Activated T-cell treated with anti-CD3 and anti-CD28 coated beads, Interleukin-2, amount 50 U/mL, for 24 hours (primary cell): ENCODE results near the gene ACTMAP.
"Not testable (repeated sequence)": the region's sequence is repeated elsewhere in the genome, so short reads cannot be mapped to it uniquely, and the experiment has no call there.

Source experiments
- DNase-seq: peaks from one replicate; pipeline ENCODE4 v3.0.0-alpha.2; 2020
- H3K27ac Mint-ChIP-seq: 2 replicates; pipeline ENCODE4 v1.8.0; 2020; ENCODE audit warnings: mild to moderate bottlenecking, mixed read lengths
- H3K27me3 Mint-ChIP-seq: 2 replicates; pipeline ENCODE4 v1.8.0; 2020; ENCODE audit warnings: mixed read lengths
- H3K36me3 Mint-ChIP-seq: 2 replicates; pipeline ENCODE4 v1.8.0; 2020; ENCODE audit warnings: low read depth, mixed read lengths
- H3K4me1 Mint-ChIP-seq: 2 replicates; pipeline ENCODE4 v1.8.0; 2020; ENCODE audit warnings: low read depth, mixed read lengths
- H3K4me3 Mint-ChIP-seq: 2 replicates; pipeline ENCODE4 v1.8.0; 2020; ENCODE audit warnings: mild to moderate bottlenecking, moderate library complexity, mixed read lengths
- H3K9me3 Mint-ChIP-seq: 2 replicates; pipeline ENCODE4 v1.8.0; 2020; ENCODE audit warnings: mixed read lengths

ACTMAP gene

GRCh38 chr19:40780582-40780981 is 30.3 kb upstream of the ACTMAP start:
- H3K4me1 Mint-ChIP-seq = peaks cover 55% of the 10 kb centered on the region
- H3K9me3 Mint-ChIP-seq = no peaks in the 10 kb centered on the region
- no peak overlapping the region for H3K4me3 Mint-ChIP-seq
- peak overlapping the region; percentile 97 for H3K27ac Mint-ChIP-seq
- DNase-seq = no peak
- H3K27me3 Mint-ChIP-seq = no peaks in the 10 kb centered on the region
- peaks cover 24% of the 10 kb centered on the region for H3K36me3 Mint-ChIP-seq

- peak overlapping the region; percentile 87 for H3K4me3 Mint-ChIP-seq
- no peaks in the 10 kb centered on the region for H3K9me3 Mint-ChIP-seq
- DNase-seq = no peak
- H3K36me3 Mint-ChIP-seq = peaks cover 19% of the 10 kb centered on the region
- H3K4me1 Mint-ChIP-seq = peaks cover 58% of the 10 kb centered on the region
- H3K27ac Mint-ChIP-seq = peak overlapping the region; percentile 97
- no peaks in the 10 kb centered on the region for H3K27me3 Mint-ChIP-seq
Observed at GRCh38 chr19:40778706-40779284, 28.5 kb upstream of the ACTMAP start.

GRCh38 chr19:40777937-40778705 is 27.8 kb upstream of the ACTMAP start, which contains the start of gene RAB4B:
Gene RAB4B (plus strand): TSS chr19:40778247. CDS start chr19:40778376, 129 bp downstream.
- peaks cover 15% of the 10 kb centered on the region for H3K36me3 Mint-ChIP-seq
- no peaks in the 10 kb centered on the region for H3K27me3 Mint-ChIP-seq
- DNase-seq = peak; percentile 100
- peak within 1 kb of the TSS; percentile 87 for H3K4me3 Mint-ChIP-seq
- peaks cover 58% of the 10 kb centered on the region for H3K4me1 Mint-ChIP-seq
- H3K27ac Mint-ChIP-seq = peak within 1 kb of the TSS; percentile 97
- no peaks in the 10 kb centered on the region for H3K9me3 Mint-ChIP-seq

- H3K27me3 Mint-ChIP-seq = no peaks in the 10 kb centered on the region
- peaks cover 58% of the 10 kb centered on the region for H3K4me1 Mint-ChIP-seq
Observed at GRCh38 chr19:40777645-40777936, 27.3 kb upstream of the ACTMAP start.

GRCh38 chr19:40776932-40777644 is 26.8 kb upstream of the ACTMAP start:
- Mint-ChIP-seq H3K9me3 (no peaks in the 10 kb centered on the region), H3K27me3 (no peaks in the 10 kb centered on the region), H3K27ac (peak overlapping the region; percentile 97), H3K4me3 (peak overlapping the region; percentile 87), H3K4me1 (peaks cover 57% of the 10 kb centered on the region), H3K36me3 (peaks cover 12% of the 10 kb centered on the region)
- peak; percentile 83 for DNase-seq

More at GRCh38 chr19:40777645-40777936, 27.3 kb upstream of the ACTMAP start:
- Mint-ChIP-seq H3K36me3 (peaks cover 15% of the 10 kb centered on the region), H3K4me3 (peak overlapping the region; percentile 87), H3K27ac (peak overlapping the region; percentile 97), H3K9me3 (no peaks in the 10 kb centered on the region)
- no peak for DNase-seq

- Mint-ChIP-seq H3K4me1 (peaks cover 53% of the 10 kb centered on the region), H3K27me3 (no peaks in the 10 kb centered on the region), H3K27ac (no peak overlapping the region), H3K4me3 (no peak overlapping the region), H3K9me3 (no peaks in the 10 kb centered on the region), H3K36me3 (peaks cover 9% of the 10 kb centered on the region)
- no peak for DNase-seq
Observed at GRCh38 chr19:40776364-40776763, 26.1 kb upstream of the ACTMAP start.

GRCh38 chr19:40775632-40776022 is 25.4 kb upstream of the ACTMAP start:
- peaks cover 13% of the 10 kb centered on the region for H3K36me3 Mint-ChIP-seq
- H3K9me3 Mint-ChIP-seq = peaks cover 3% of the 10 kb centered on the region
- H3K4me1 Mint-ChIP-seq = peaks cover 54% of the 10 kb centered on the region
- H3K4me3 Mint-ChIP-seq = no peak overlapping the region
- no peak overlapping the region for H3K27ac Mint-ChIP-seq
- DNase-seq = no peak
- no peaks in the 10 kb centered on the region for H3K27me3 Mint-ChIP-seq

- Mint-ChIP-seq H3K27ac (no peak within 1 kb of the TSS), H3K9me3 (peaks cover 3% of the 10 kb centered on the region), H3K4me3 (no peak within 1 kb of the TSS), H3K36me3 (peaks cover 16% of the 10 kb centered on the region), H3K27me3 (no peaks in the 10 kb centered on the region), H3K4me1 (peaks cover 52% of the 10 kb centered on the region)
- DNase-seq = no peak
Observed at GRCh38 chr19:40774916-40775631, 24.8 kb upstream of the ACTMAP start, which contains the start of gene MIA. Gene MIA (plus strand): TSS chr19:40775521. CDS start chr19:40775543, 22 bp downstream.

GRCh38 chr19:40771101-40771862 is 21.0 kb upstream of the ACTMAP start:
- peaks cover 30% of the 10 kb centered on the region for H3K4me1 Mint-ChIP-seq
- not testable (repeated sequence) for H3K4me3 Mint-ChIP-seq, DNase-seq

GRCh38 chr19:40768869-40769268 is 18.6 kb upstream of the ACTMAP start:
- H3K9me3 Mint-ChIP-seq = peaks cover 3% of the 10 kb centered on the region
- peaks cover 39% of the 10 kb centered on the region for H3K4me1 Mint-ChIP-seq
- peaks cover 61% of the 10 kb centered on the region for H3K36me3 Mint-ChIP-seq
- no peaks in the 10 kb centered on the region for H3K27me3 Mint-ChIP-seq
- no peak overlapping the region for H3K4me3 Mint-ChIP-seq
- DNase-seq = no peak
- H3K27ac Mint-ChIP-seq = peak overlapping the region; percentile 40

More at GRCh38 chr19:40771101-40771862, 21.0 kb upstream of the ACTMAP start:
- H3K27me3 Mint-ChIP-seq, H3K9me3 Mint-ChIP-seq: not testable (repeated sequence)
- H3K27ac Mint-ChIP-seq = peak overlapping the region; percentile 2
- H3K36me3 Mint-ChIP-seq = peaks cover 37% of the 10 kb centered on the region

- H3K27me3 Mint-ChIP-seq, H3K9me3 Mint-ChIP-seq, DNase-seq, H3K4me3 Mint-ChIP-seq: not testable (repeated sequence)
- Mint-ChIP-seq H3K4me1 (peaks cover 60% of the 10 kb centered on the region), H3K27ac (peak overlapping the region; percentile 50), H3K36me3 (peaks cover 85% of the 10 kb centered on the region)
Observed at GRCh38 chr19:40766385-40766784, 16.1 kb upstream of the ACTMAP start.

- no peaks in the 10 kb centered on the region for H3K9me3 Mint-ChIP-seq
- H3K4me3 Mint-ChIP-seq = no peak overlapping the region
- peaks cover 64% of the 10 kb centered on the region for H3K4me1 Mint-ChIP-seq
- no peaks in the 10 kb centered on the region for H3K27me3 Mint-ChIP-seq
- H3K36me3 Mint-ChIP-seq = peaks cover 93% of the 10 kb centered on the region
- DNase-seq = no peak
- H3K27ac Mint-ChIP-seq = peak overlapping the region; percentile 74
Observed at GRCh38 chr19:40763963-40764362, 13.7 kb upstream of the ACTMAP start.

- H3K4me3 Mint-ChIP-seq = no peak overlapping the region
- peaks cover 60% of the 10 kb centered on the region for H3K4me1 Mint-ChIP-seq
- peak overlapping the region; percentile 74 for H3K27ac Mint-ChIP-seq
- peaks cover 92% of the 10 kb centered on the region for H3K36me3 Mint-ChIP-seq
- DNase-seq = no peak
- H3K9me3 Mint-ChIP-seq = no peaks in the 10 kb centered on the region
- H3K27me3 Mint-ChIP-seq = no peaks in the 10 kb centered on the region
Observed at GRCh38 chr19:40763526-40763925, 13.2 kb upstream of the ACTMAP start.
